Kidney epithelial cell (primary cell): ENCODE results near the gene YWHAH. TPM values are rescaled to one million over a fixed set of nuclear protein-coding genes. Genes with fewer than 3 reads are reported as not detected.

ENCODE experiments used
- DNase-seq: peaks from one replicate; pipeline ENCODE4 v3.0.0-alpha.2; 2010; ENCODE audit warnings: low read depth
- H3K27me3 ChIP-seq: 2 replicates; pipeline ENCODE4 v1.6.0; 2011; ENCODE audit warnings: low read length; ENCODE audit not compliant: control insufficient read depth, insufficient read depth
- H3K36me3 ChIP-seq: 2 replicates; pipeline ENCODE4 v1.5.1; 2011; ENCODE audit warnings: low read length; ENCODE audit not compliant: control insufficient read depth, insufficient read depth
- H3K4me3 ChIP-seq: 2 replicates; pipeline ENCODE4 v1.5.1; 2011; ENCODE audit warnings: low read depth, mild to moderate bottlenecking, control low read depth, low read length
- total RNA-seq: library from RNA; depleted of rRNA; stranded (reverse); fragments of >200 nt; gene quantifications from 2 replicates; pipeline ENCODE4 v1.2.3, GENCODE V29; 2015
- TF ChIP-seq, protein P1 (sequence below): IDR thresholded peaks from 2 replicates; pipeline ENCODE4 v1.5.1; 2011; ENCODE audit warnings: mild to moderate bottlenecking, moderate library complexity, low read length, control low read depth, inconsistent platforms; ENCODE audit not compliant: insufficient read depth, poor library complexity, severe bottlenecking

The YWHAH gene
- total RNA-seq, 1 donor from 2014 or later, result 183 TPM

DNA sequence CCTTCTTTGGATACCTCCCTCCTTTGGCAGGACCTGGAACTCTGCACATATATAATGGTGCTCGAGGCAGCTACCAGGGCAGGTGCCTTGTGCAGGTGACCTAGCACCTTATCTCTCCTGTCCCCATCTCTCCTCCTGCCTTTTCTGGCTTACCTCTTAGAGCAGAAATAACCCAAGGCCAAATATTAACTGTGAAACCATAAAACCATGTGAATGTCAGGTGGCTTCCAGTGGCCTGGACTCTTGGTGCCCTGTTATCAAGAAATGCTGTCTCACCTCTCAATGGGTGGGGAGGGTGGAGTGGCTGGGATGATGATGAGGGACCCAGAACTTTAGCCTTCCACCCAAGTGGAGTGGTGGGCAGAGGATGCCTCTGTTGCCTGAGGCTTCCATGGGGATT lies 42.9 kb downstream of the YWHAH start:
- DNase-seq, result no peak
- H3K27me3 ChIP-seq, result no peaks in the 10 kb centered on the region
- no peak overlapping the region for H3K4me3 ChIP-seq
- TF ChIP-seq, protein P1, sequence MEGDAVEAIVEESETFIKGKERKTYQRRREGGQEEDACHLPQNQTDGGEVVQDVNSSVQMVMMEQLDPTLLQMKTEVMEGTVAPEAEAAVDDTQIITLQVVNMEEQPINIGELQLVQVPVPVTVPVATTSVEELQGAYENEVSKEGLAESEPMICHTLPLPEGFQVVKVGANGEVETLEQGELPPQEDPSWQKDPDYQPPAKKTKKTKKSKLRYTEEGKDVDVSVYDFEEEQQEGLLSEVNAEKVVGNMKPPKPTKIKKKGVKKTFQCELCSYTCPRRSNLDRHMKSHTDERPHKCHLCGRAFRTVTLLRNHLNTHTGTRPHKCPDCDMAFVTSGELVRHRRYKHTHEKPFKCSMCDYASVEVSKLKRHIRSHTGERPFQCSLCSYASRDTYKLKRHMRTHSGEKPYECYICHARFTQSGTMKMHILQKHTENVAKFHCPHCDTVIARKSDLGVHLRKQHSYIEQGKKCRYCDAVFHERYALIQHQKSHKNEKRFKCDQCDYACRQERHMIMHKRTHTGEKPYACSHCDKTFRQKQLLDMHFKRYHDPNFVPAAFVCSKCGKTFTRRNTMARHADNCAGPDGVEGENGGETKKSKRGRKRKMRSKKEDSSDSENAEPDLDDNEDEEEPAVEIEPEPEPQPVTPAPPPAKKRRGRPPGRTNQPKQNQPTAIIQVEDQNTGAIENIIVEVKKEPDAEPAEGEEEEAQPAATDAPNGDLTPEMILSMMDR, result no peak
- H3K36me3 ChIP-seq, result no peaks in the 10 kb centered on the region

DNA sequence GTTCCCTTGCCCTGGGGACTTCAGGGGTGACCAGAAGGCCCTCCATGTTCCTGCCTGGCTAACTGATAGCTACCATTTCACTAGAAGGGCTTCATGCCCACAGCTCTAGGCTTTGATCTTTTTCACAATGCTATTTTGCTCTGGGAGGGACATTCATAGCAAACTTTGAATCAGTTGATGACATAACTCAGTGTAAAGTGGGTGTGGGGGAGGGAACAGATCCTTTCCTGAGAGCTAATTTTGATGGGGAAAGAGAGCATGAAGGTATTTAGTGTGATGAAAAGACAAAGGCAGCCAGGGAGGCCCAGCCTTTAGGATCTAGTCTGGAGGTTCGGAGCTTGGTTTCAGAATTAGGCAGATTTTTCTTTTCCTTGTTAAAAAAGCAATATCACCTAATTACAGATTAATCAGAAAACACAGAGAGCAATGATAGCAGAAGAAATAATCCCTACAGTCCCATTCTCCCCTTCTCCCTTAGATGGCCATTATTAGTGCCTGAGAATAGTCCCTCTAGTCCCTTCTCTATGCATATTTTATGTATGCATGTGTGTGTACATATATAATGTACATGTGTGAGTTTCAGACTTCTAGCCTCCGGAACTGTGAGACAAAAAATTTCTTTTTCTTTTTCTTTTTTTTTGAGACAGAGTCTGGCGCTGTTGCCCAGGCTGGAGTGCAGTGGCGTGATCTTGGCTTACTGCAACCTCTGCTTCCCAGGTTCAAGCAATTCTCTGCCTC lies 46.9 kb downstream of the YWHAH start:
- TF ChIP-seq, protein P1, result no peak
- Histone ChIP-seq H3K36me3 (no peaks in the 10 kb centered on the region), H3K27me3 (peaks cover 2% of the 10 kb centered on the region), H3K4me3 (no peak overlapping the region)
- DNase-seq, result no peak

DNA sequence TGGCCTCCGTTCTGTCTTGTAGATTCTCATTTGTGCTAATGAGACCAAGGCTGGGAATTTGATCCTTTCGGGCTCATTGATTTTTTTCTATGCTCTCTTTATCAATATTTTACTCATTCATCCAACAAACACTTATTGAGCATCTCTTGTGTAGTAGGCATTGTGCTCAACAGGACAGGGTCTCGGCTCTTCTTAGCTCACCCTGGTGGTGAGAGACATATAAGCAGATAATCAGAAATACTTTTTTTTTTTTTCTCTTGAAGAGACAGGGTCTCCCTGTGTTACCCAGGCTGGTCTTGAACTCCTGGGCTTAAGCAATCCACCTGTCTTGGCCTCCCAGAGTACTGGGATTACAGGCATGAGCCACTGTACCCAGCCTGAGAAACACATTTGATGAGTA lies 50.7 kb downstream of the YWHAH start:
- no peak for DNase-seq
- TF ChIP-seq, protein P1, result no peak
- H3K4me3 ChIP-seq, result no peak overlapping the region

DNA sequence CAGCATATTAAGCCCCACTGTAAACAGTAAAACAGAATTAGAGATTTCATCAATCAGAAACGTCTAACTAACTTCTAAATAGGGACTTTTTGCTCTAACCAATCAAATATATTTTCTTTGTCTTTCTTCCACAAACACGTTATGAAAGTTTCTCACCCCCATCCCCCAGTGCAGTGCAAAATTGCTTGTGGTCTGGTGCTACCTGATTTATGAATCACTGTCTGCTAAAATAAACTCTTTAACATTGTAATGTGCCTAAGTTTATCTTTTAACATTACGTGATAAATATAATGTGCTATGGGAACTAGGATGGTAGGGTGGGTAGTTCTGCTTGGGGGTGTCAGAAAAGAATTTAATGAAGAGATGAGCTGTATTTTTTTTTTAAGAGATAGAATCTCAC lies 51.5 kb downstream of the YWHAH start:
- H3K4me3 ChIP-seq, result no peak overlapping the region
- TF ChIP-seq, protein P1, result no peak
- DNase-seq, result no peak
- peaks cover 2% of the 10 kb centered on the region for H3K27me3 ChIP-seq
- no peaks in the 10 kb centered on the region for H3K36me3 ChIP-seq

More for the DNA sequence above, 50.7 kb downstream of the YWHAH start:
- no peaks in the 10 kb centered on the region for H3K36me3 ChIP-seq
- H3K27me3 ChIP-seq, result peaks cover 2% of the 10 kb centered on the region

DNA sequence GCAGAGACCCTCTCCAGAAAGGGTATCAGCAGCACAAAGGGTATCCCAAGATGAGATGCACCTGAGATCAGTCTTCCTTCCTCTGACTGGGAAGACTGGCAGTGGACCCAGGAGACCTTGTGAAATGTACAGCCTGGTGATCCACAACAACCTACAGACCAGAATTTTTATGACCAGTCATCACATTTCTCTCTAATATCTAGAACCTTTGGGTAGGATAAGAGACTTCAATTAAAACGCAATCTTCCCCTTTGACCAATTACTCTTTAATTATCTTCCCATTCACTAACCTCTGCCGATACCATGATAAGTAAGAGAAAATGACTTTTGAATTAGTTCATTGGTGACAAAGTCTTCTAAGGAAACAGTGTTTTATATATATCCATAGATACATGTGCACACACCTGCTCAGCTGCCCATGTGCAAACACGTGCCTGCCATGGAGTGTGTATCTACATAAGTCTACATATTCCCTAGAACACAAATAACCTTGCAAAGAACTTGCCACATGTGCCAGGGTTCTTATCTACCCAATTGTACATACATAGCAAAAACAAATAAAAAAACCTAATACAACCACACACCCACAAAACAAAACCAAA lies 54.5 kb downstream of the YWHAH start:
- DNase-seq, result no peak
- TF ChIP-seq, protein P1, result no peak
- Histone ChIP-seq H3K36me3 (no peaks in the 10 kb centered on the region), H3K4me3 (no peak overlapping the region), H3K27me3 (peaks cover 2% of the 10 kb centered on the region)
